Measurements from ENCODE around the gene MRGPRX3.

DNA sequence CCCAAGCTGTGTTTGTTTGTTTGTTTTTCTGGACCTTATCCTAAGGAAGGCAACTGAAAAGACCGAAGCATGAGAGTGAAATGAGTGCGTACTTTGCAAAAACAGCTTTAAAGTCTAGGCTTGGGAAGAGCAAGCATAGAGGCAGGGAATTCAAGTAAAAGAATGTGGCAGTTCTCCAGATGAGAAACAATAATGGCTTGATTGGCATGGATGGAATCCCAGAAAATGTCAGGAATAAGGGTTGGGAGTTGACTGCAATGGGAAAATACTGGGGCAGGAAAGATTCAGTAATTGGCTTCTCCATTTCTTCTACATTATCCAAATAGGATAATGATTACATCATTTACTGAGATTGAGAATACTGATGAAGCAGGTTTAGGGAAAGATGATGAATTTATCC is 44.0 kb upstream of the MRGPRX3 start:
- TF ChIP-seq TEAD4 (IDR thresholded peaks at IDR 0.05; ENCODE audit: low read depth, low read length) (no peak), KDM1A (IDR thresholded peaks at IDR 0.05; ENCODE audit: borderline replicate concordance, low read length) (no peak), RAD21 (IDR thresholded peaks at IDR 0.05 in 1 of 2, conservative IDR thresholded peaks at IDR 0.05 in 1 of 2; ENCODE audit: low read depth in 2 of 2, low read length in 2 of 2) (no peak), EGR1 (IDR thresholded peaks at IDR 0.05; ENCODE audit: borderline replicate concordance, low read depth, low read length) (no peak), TAF1 (IDR thresholded peaks at IDR 0.05; ENCODE audit: low read depth, low read length) (no peak), CEBPB (IDR thresholded peaks at IDR 0.05; ENCODE audit: low read depth, low read length) (no peak), SP1 (IDR thresholded peaks at IDR 0.05; ENCODE audit: low read depth, low read length) (no peak), CBX8 (IDR thresholded peaks at IDR 0.05; ENCODE audit: borderline replicate concordance, low read depth, low read length) (no peak), RBBP5 (IDR thresholded peaks at IDR 0.05; ENCODE audit: borderline replicate concordance, low read depth, low read length) (no peak), SIX5 (IDR thresholded peaks at IDR 0.05; ENCODE audit: low read depth, low read length) (no peak), ZNF274 (IDR thresholded peaks at IDR 0.05; ENCODE audit: borderline replicate concordance, extremely low read depth, low read length) (no peak), CHD2 (IDR thresholded peaks at IDR 0.05; ENCODE audit: low read length) (no peak)
- TF ChIP-seq, protein P1, sequence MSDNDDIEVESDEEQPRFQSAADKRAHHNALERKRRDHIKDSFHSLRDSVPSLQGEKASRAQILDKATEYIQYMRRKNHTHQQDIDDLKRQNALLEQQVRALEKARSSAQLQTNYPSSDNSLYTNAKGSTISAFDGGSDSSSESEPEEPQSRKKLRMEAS (IDR thresholded peaks at IDR 0.05) = no peak
- TF ChIP-seq, protein P2, sequence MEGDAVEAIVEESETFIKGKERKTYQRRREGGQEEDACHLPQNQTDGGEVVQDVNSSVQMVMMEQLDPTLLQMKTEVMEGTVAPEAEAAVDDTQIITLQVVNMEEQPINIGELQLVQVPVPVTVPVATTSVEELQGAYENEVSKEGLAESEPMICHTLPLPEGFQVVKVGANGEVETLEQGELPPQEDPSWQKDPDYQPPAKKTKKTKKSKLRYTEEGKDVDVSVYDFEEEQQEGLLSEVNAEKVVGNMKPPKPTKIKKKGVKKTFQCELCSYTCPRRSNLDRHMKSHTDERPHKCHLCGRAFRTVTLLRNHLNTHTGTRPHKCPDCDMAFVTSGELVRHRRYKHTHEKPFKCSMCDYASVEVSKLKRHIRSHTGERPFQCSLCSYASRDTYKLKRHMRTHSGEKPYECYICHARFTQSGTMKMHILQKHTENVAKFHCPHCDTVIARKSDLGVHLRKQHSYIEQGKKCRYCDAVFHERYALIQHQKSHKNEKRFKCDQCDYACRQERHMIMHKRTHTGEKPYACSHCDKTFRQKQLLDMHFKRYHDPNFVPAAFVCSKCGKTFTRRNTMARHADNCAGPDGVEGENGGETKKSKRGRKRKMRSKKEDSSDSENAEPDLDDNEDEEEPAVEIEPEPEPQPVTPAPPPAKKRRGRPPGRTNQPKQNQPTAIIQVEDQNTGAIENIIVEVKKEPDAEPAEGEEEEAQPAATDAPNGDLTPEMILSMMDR (IDR thresholded peaks at IDR 0.05; ENCODE audit: control extremely low read depth in 1 of 3, insufficient read depth in 1 of 3, low read depth in 1 of 3, low read length in 3 of 3) = no peak
